GM12865 (cell line): Measurements from ENCODE around the gene LIN28B.

ENCODE experiments used
- DNase-seq: peaks from one replicate; pipeline ENCODE4 v3.0.0; 2010; ENCODE audit warnings: low read depth
- H3K4me3 ChIP-seq: 2 replicates; pipeline ENCODE4 v1.5.1; 2011; ENCODE audit warnings: mild to moderate bottlenecking, low read depth, low read length, control low read depth
- CTCF ChIP-seq: IDR thresholded peaks from 2 replicates; pipeline ENCODE4 v1.5.1; 2011; ENCODE audit warnings: low read length, control low read depth, low read depth, inconsistent platforms; ENCODE audit not compliant: insufficient read depth; ENCODE audit errors: missing control alignments

Gene LIN28B

DNA sequence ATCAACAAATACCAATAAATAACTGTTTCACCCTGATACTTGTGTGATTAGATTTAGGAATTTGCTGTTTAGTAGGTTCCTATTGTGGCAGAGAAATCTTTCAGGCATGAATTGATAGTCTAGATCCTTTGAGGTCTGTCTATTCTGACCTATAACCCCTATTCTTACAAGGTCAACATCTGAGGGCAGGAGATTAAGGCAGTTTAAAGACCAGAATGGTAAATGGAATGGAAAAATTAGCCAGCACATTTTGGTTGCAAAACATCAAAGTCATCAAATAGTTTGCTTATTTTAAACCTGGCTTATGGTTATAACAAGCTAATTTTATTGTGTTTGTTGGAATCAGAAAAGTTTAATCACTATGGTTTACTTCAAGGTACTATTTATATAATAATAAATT lies 78.4 kb downstream of the LIN28B start:
- no peak for TF ChIP-seq CTCF
- no peak overlapping the region for H3K4me3 ChIP-seq
- no peak for DNase-seq

DNA sequence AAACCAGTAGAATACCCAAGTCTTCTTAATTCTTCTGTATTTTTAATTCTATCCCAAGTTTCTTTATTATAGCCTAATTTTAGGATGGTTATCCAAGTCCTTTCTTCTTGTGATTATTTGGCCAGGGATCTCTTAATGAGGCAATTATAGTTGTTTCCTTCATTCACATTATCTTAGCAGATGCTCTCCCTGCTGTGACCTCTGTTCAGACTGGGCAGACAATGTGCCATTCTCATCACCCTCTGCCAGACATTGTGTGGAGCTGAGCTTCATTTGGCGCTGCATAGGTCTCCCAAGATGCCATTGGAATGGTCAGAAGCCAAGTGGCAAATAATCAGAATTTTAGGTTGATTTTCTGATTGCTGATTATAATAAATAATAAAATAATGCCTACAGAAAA lies 79.4 kb downstream of the LIN28B start:
- DNase-seq = no peak
- no peak for TF ChIP-seq CTCF
- no peak overlapping the region for H3K4me3 ChIP-seq

DNA sequence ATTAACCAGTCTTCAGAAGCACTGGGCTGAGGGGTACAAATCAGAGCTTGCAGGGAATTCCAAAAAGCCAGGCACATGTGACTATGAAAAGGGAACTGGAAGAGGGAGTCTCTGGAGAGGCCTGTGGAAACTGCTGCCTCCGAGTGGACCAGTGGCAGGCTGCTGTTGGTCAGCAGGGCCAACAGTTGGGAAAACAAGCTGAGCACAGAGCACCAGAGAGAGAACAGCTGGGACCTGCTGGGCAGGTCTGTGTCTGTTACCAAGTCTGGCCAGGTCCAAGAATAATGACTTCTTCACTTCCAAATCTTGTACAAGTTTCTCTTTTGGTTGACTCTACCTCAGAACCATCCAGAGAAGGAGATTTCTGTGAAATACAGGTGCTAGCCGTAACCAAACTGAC lies 81.4 kb downstream of the LIN28B start:
- no peak overlapping the region for H3K4me3 ChIP-seq
- DNase-seq = peak; percentile 0
- no peak for TF ChIP-seq CTCF

GRCh38 chr6:105041880-105042279 lies 85.0 kb downstream of the LIN28B start:
- no peak for DNase-seq
- no peak overlapping the region for H3K4me3 ChIP-seq
- TF ChIP-seq CTCF = no peak

- H3K4me3 ChIP-seq = no peak overlapping the region
- TF ChIP-seq CTCF = no peak
These were observed 85.7 kb downstream of the LIN28B start for GRCh38 chr6:105042648-105043047.

DNA sequence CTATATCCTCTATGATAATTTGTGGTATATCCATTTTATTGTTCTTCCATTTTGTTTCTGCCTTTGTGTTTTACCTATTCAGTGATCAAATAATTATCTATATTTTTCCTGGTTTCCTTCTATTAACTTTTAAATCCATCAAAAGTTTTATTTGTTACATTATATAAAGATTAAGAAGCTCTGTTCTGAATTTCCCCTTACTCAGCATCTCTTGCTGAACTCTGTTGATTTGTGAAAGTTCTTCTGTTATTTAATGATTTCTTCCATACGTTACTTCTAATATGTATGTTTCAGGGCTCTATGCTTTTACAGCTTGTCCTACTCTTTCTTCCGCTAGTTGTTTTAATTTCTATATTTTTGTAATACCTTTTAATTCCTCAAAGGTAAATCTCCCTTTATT lies 87.1 kb downstream of the LIN28B start:
- TF ChIP-seq CTCF = no peak

More at GRCh38 chr6:105042648-105043047, 85.7 kb downstream of the LIN28B start:
- DNase-seq = no peak

GRCh38 chr6:105045526-105045925 lies 88.6 kb downstream of the LIN28B start:
- no peak for DNase-seq
- no peak for TF ChIP-seq CTCF
- no peak overlapping the region for H3K4me3 ChIP-seq

More for the DNA sequence above, 87.1 kb downstream of the LIN28B start:
- no peak overlapping the region for H3K4me3 ChIP-seq
- DNase-seq = no peak
